GOT3 (cell line): ENCODE results near the gene LMAN2.
"Not testable (repeated sequence)": the region's sequence is repeated elsewhere in the genome, so short reads cannot be mapped to it uniquely, and the experiment has no call there.

ENCODE experiments used
- DNase-seq: peaks from one replicate; lab custom pipeline; 2025; ENCODE audit warnings: mixed read lengths; lab: John Stamatoyannopoulos, UW

The LMAN2 gene

GRCh38 chr5:177378884-177379883 lies 27.7 kb upstream of the LMAN2 start:
- no peak for DNase-seq

DNA sequence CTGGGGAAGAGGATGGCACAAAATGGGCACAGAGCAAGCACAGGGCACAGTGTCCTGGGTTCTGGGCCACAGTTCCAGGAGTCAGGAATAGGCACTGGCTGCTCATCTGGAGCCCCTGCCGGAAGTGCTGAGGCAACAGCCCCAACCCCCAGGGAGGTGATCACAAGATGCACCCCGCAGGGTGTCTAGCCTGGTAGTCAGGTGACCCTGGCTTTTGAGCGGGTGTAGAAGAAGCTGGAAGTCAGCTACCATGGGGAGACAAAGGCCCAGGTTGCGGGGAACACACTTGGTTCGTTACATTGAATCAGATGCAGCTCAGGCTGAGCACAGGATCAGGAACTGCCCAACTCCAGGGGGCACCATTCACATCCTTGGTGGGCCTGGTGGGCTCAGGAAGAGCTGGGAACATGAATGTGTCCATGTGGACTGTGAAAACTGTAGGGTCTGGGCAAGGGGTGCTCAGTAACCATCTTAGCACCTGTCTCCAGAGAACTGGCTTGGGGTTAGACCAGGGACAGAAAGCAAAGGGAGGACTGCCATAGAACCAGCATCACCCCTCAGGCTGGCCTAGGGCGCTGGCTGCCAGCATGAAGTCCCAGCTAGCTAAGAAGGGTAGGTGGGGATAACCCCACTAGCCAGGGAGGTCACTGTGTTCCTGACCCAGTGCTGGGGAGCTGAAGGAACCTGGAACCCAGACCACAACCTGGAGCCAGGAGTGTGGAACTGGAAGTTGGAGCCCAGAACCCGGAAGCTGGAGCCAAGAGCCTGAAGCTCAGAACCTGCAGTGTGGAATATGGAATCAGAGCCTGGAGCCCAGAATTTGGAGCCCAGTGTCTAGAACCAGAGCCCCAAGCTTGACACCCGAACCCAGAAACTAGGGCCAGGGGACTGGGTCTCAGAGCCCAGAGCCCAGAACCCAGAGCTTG lies 26.6 kb upstream of the LMAN2 start:
- no peak for DNase-seq

DNA sequence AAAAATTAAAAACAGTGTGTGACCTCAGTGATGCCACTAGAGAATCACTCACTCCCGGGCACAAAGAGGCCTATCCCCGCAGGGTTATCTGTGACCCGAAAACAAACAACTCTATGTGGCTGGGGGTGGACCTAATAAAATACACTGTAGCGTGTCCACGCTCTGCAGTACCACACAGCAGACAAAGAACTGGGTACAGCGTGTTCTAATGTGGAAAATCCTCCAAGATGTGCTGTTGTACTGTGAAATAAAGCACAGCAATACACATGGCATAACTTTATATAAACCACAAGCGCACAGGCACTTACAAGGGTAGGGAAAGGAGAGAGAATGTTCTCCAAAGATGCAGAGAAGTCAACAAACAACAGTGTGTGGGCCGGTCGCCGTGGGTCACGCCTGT lies 24.6 kb upstream of the LMAN2 start:
- DNase-seq = no peak

DNA sequence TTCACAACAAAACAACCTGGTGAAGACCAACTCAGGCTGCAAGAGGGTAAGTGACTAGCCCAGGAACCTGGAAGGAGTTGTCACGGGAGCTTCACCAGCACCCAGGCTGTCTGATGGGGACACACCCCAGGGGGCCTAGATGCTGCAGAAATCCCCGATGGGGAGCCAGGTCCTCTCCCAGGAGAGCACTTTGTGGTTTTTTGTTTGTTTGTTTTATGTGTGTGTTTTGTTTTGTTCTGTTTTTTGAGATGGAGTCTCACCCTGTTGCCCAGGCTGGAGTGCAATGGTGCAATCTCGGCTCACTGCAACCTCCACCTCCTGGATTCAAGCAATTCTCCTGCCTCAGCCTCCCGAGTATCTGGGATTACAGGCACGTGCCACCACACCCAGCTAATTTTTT lies 24.0 kb upstream of the LMAN2 start:
- not testable (repeated sequence) for DNase-seq

GRCh38 chr5:177374211-177374610 lies 22.7 kb upstream of the LMAN2 start:
- no peak for DNase-seq

GRCh38 chr5:177373806-177374205 lies 22.3 kb upstream of the LMAN2 start:
- no peak for DNase-seq

- DNase-seq = no peak
Measured at GRCh38 chr5:177372910-177373309, 21.4 kb upstream of the LMAN2 start.

DNA sequence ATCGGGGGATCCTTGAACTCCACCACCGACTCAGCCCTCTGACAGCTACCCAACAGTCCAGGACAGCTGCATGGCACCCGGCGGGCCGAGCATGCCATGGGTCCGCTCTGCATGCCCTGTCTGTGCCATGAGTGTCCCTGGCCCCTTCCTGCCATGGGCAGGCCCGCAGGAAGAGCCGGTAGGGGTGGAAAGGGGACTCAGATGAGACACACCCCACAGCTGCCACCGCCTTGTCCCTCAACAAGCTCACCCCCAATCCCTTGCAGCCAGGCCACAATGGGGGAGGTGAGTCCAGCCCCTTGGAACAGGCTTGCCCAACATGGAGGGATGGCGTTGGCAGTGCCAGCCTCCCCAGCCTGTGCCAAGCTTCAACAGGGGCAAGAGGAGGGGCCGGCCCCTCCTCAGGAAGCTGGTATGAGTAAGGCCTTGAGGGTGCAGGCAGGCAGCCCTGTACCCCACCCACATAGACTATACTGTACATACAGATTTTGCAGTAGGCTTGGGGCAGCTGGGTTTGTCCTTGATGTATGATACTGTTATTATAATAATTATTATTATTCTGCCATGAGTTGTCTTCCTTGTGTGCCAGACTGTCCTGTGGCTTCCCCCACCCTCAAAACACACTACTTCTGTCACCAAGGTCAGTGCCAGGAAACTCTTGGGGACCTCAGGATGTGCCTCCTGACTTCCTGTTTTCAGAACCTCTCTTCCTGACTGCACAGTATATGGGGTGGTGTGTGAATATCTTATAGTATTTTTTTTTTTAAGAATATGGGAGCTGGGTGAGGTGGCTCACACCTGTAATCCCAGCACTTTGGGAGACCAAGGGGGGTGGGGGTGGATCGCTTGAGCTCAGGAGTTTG lies 20.8 kb upstream of the LMAN2 start:
- no peak for DNase-seq

DNA sequence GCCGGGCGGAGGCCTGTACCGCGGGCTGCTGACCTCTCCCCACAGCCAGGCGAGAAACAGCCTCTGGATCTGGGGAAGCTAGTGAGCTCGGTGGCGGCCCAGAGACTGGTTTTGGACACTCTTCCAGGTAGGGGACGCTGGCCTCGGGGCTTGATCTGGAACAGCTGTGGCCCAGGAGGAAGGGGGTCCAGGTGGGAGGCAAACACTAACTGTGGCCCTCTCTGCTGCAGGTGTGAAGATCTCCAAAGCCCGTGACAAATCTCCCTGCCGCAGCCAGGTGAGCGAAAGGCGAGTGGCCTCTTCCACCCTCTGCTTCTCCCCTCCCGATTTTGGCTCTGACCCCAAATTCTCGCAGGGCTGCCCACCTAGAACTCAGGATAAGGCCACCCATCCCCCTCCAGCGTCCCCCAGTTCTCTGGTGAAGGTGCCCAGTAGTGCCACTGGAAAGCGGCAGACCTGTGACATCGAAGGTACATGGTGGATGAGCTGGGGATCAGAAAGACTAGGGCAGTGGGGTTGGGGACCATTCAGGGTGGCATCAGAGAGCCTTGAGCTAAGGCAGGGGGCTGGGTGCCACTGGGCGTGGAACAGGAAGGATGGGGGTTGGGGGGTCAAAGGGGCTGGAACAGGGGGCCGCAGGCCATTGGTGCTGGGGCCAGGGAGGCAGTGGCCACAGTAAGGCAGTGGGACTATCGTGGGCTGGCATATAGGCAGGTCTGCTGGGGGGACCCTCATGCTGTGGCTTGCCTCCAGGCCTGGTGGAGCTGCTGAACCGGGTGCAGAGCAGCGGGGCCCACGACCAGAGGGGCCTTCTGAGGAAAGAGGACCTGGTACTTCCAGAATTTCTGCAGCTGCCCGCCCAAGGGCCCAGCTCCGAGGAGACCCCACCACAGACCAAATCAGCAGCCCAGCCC lies 19.9 kb upstream of the LMAN2 start:
- DNase-seq = no peak

GRCh38 chr5:177370488-177371119 lies 19.1 kb upstream of the LMAN2 start:
- no peak for DNase-seq

- DNase-seq = no peak
Measured at GRCh38 chr5:177369645-177370440, 18.4 kb upstream of the LMAN2 start.

- no peak for DNase-seq
Measured at GRCh38 chr5:177368869-177369644, 17.6 kb upstream of the LMAN2 start.

- DNase-seq = no peak
Measured at GRCh38 chr5:177367981-177368868, 16.8 kb upstream of the LMAN2 start.

DNA sequence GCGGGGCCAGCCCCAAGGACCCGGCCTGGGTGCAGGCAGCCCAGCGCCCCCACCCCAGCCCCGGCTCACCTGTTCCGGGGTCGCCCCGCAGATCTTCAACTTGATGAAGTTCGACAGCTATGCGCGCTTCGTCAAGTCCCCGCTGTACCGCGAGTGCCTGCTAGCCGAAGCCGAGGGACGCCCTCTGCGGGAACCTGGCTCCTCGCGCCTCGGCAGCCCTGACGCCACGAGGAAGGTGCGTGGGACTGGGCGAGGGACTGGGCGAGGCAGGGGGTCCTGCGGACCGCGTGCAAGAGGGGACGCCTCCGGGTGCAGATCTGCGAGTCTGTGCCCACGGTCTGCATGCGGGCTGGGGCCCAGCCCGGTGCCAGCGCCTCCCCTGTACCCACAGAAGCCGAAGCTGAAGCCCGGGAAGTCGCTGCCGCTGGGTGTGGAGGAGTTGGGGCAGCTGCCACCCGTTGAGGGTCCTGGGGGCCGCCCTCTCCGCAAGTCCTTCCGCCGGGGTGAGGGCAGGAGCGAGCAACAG lies 15.9 kb upstream of the LMAN2 start:
- DNase-seq = no peak

DNA sequence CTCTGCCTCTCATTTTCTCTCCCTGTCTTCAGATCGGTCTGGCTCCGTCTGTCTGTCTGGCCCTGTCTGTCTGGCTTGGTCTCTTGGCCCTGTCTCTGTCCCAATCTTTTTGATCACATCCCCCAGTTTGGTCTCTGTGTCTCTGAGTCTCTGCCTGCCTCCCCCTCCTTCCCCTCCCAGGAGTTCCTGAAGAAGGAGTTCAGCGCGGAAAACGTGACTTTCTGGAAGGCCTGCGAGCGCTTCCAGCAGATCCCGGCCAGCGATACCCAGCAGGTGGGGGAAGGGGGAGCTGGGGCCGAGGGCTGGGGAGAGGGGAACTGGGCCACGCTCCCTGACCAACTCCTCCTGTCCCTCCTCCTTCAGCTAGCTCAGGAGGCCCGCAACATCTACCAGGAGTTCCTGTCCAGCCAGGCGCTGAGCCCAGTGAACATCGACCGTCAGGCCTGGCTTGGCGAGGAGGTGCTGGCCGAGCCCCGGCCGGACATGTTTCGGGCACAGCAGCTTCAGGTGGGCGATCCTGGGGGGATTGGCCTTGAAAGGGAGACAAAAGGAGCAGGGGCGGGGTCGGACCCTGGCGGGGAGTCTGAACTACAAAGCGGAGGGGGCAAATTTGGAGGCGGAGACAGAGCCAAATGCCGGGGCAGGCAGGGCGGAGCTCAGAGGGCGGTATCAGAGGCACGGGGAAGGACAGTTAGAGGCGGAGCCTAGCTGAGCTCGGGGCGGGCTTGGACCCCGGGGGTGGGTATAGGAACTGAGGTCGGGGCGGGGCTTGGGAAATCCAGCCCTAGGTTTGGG lies 15.3 kb upstream of the LMAN2 start:
- no peak for DNase-seq

DNA sequence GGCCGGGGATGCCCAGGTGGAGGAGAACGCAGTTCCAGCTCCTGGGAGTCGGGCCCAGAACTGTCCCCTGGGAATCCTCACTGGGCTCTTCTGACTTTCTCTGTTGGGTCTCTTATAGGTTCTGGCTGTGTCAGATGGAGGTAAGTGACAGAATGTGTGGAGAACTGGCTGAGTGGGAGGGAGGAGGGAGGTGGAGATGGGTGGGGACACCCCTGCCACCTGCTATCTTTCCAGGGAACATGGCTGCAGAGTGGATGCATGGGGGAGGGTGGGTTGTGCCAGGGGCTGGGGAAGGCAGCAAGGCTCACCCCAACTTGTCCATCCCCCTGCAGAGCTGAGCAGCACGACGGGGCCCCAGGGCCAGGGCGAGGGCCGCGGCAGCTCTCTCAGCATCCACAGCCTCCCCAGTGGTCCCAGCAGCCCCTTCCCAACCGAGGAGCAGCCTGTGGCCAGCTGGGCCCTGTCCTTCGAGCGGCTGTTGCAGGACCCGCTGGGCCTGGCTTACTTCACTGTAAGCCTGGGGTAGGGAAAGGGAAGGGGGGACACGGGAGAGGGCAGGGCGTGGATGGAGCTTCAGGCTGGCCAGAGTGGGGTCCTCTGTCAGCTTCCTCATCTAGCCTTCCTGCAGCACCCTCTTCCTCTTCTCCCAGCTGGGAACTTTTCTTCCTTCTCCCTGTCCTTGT lies 14.5 kb upstream of the LMAN2 start:
- DNase-seq = no peak
